HG03342 (cell line): ENCODE data around the gene CDH16.
A peak's percentile ranks its signal among the peaks of the same experiment; 100 is the strongest.
"Not testable (repeated sequence)": the region's sequence is repeated elsewhere in the genome, so short reads cannot be mapped to it uniquely, and the experiment has no call there.

ENCODE experiments used
- ATAC-seq: cut with Tn5 transposase; IDR thresholded peaks from one replicate; pipeline ENCODE4 v1.9.1; 2021; ENCODE audit warnings: mild to moderate bottlenecking, moderate library complexity; ENCODE audit not compliant: unreplicated experiment

The CDH16 gene

GRCh38 chr16:66874079-66874775 lies 44.5 kb downstream of the CDH16 start:
- ATAC-seq = no peak

- ATAC-seq = no peak
Observed at GRCh38 chr16:66873685-66874055, 45.0 kb downstream of the CDH16 start.

GRCh38 chr16:66872943-66873684 lies 45.6 kb downstream of the CDH16 start:
- peak; percentile 78 for ATAC-seq

GRCh38 chr16:66872559-66872942 lies 46.1 kb downstream of the CDH16 start:
- ATAC-seq = no peak

- ATAC-seq = no peak
Observed at GRCh38 chr16:66871840-66872239, 46.8 kb downstream of the CDH16 start.

- ATAC-seq = not testable (repeated sequence)
Observed at GRCh38 chr16:66871363-66871762, 47.3 kb downstream of the CDH16 start.

- no peak for ATAC-seq
Observed at GRCh38 chr16:66869424-66869823, 49.3 kb downstream of the CDH16 start.

- ATAC-seq = no peak
Observed at GRCh38 chr16:66863707-66864106, 55.0 kb downstream of the CDH16 start.

- ATAC-seq = no peak
Observed at GRCh38 chr16:66862023-66862520, 56.6 kb downstream of the CDH16 start.

GRCh38 chr16:66859397-66860068 lies 59.2 kb downstream of the CDH16 start:
- no peak for ATAC-seq

GRCh38 chr16:66858740-66859396 lies 59.8 kb downstream of the CDH16 start:
- no peak for ATAC-seq
